Measurements from ENCODE around the gene PLXDC2. TPM values are rescaled to one million over a fixed set of nuclear protein-coding genes. Genes with fewer than 3 reads are reported as not detected.

The PLXDC2 gene
- total RNA-seq, 1 donor from 2014 or later, result 73.1 TPM

- no peak for TF ChIP-seq CTCF (IDR thresholded peaks at IDR 0.05; ENCODE audit: unreplicated experiment)
- H3K36me3 Mint-ChIP-seq (ENCODE audit: low read depth, unreplicated experiment), result no peaks in the 10 kb centered on the region
- DNase-seq (ENCODE audit: low spot score), result no peak
- no peak overlapping the region for H3K4me3 Mint-ChIP-seq (ENCODE audit: unreplicated experiment)
- H3K27ac Mint-ChIP-seq (ENCODE audit: unreplicated experiment), result no peak overlapping the region
- no peaks in the 10 kb centered on the region for H3K9me3 Mint-ChIP-seq (ENCODE audit: unreplicated experiment)
- no peaks in the 10 kb centered on the region for H3K27me3 Mint-ChIP-seq (ENCODE audit: unreplicated experiment)
- H3K4me1 Mint-ChIP-seq (ENCODE audit: unreplicated experiment), result no peaks in the 10 kb centered on the region
Observed at GRCh38 chr10:20170661-20171060, 354.4 kb downstream of the PLXDC2 start.

GRCh38 chr10:20173046-20173445 lies 356.8 kb downstream of the PLXDC2 start:
- no peak overlapping the region for H3K27ac Mint-ChIP-seq (ENCODE audit: unreplicated experiment)
- DNase-seq (ENCODE audit: low spot score), result no peak
- no peaks in the 10 kb centered on the region for H3K27me3 Mint-ChIP-seq (ENCODE audit: unreplicated experiment)
- no peaks in the 10 kb centered on the region for H3K9me3 Mint-ChIP-seq (ENCODE audit: unreplicated experiment)
- H3K4me1 Mint-ChIP-seq (ENCODE audit: unreplicated experiment), result no peaks in the 10 kb centered on the region
- no peak overlapping the region for H3K4me3 Mint-ChIP-seq (ENCODE audit: unreplicated experiment)
- no peak for TF ChIP-seq CTCF (IDR thresholded peaks at IDR 0.05; ENCODE audit: unreplicated experiment)
- H3K36me3 Mint-ChIP-seq (ENCODE audit: low read depth, unreplicated experiment), result no peaks in the 10 kb centered on the region

GRCh38 chr10:20175719-20176118 lies 359.5 kb downstream of the PLXDC2 start:
- Mint-ChIP-seq H3K27ac (ENCODE audit: unreplicated experiment) (no peak overlapping the region), H3K27me3 (ENCODE audit: unreplicated experiment) (no peaks in the 10 kb centered on the region), H3K9me3 (ENCODE audit: unreplicated experiment) (no peaks in the 10 kb centered on the region), H3K36me3 (ENCODE audit: low read depth, unreplicated experiment) (no peaks in the 10 kb centered on the region), H3K4me1 (ENCODE audit: unreplicated experiment) (no peaks in the 10 kb centered on the region), H3K4me3 (ENCODE audit: unreplicated experiment) (no peak overlapping the region)
- DNase-seq (ENCODE audit: low spot score), result no peak
- no peak for TF ChIP-seq CTCF (IDR thresholded peaks at IDR 0.05; ENCODE audit: unreplicated experiment)

GRCh38 chr10:20180766-20181165 lies 364.5 kb downstream of the PLXDC2 start:
- no peak for DNase-seq (ENCODE audit: low spot score)
- H3K27me3 Mint-ChIP-seq (ENCODE audit: unreplicated experiment), result no peaks in the 10 kb centered on the region
- no peak for TF ChIP-seq CTCF (IDR thresholded peaks at IDR 0.05; ENCODE audit: unreplicated experiment)
- H3K4me3 Mint-ChIP-seq (ENCODE audit: unreplicated experiment), result no peak overlapping the region
- H3K36me3 Mint-ChIP-seq (ENCODE audit: low read depth, unreplicated experiment), result no peaks in the 10 kb centered on the region
- no peak overlapping the region for H3K27ac Mint-ChIP-seq (ENCODE audit: unreplicated experiment)
- no peaks in the 10 kb centered on the region for H3K9me3 Mint-ChIP-seq (ENCODE audit: unreplicated experiment)
- H3K4me1 Mint-ChIP-seq (ENCODE audit: unreplicated experiment), result peaks cover 5% of the 10 kb centered on the region

GRCh38 chr10:20181434-20181833 lies 365.2 kb downstream of the PLXDC2 start:
- DNase-seq (ENCODE audit: low spot score), result no peak
- H3K36me3 Mint-ChIP-seq (ENCODE audit: low read depth, unreplicated experiment), result no peaks in the 10 kb centered on the region
- H3K27ac Mint-ChIP-seq (ENCODE audit: unreplicated experiment), result no peak overlapping the region
- H3K4me1 Mint-ChIP-seq (ENCODE audit: unreplicated experiment), result peaks cover 5% of the 10 kb centered on the region
- H3K9me3 Mint-ChIP-seq (ENCODE audit: unreplicated experiment), result no peaks in the 10 kb centered on the region
- no peak for TF ChIP-seq CTCF (IDR thresholded peaks at IDR 0.05; ENCODE audit: unreplicated experiment)
- H3K4me3 Mint-ChIP-seq (ENCODE audit: unreplicated experiment), result no peak overlapping the region
- H3K27me3 Mint-ChIP-seq (ENCODE audit: unreplicated experiment), result no peaks in the 10 kb centered on the region

Data from endothelial cell (in vitro differentiated cells).